Vagina (tissue), 2 donors: ENCODE data around the gene VBP1.

Experiments used
- POLR2A ChIP-seq, 2 donors: fragments of 450-650 bp; IDR thresholded peaks; one replicate each; pipeline ENCODE4 v1.6.1; 2017; ENCODE audit warnings: antibody characterized with exemption in 2 of 2, mild to moderate bottlenecking in 2 of 2, moderate library complexity in 2 of 2
- TF ChIP-seq, protein P1 (sequence below), 3 experiments: fragments of 450-650 bp in 2 of 3; fragments of 200-600 bp in 1 of 3; sonication (generic) in 1 of 3; IDR thresholded peaks; one replicate each; pipeline ENCODE4 v1.5.1; 2017 to 2019; ENCODE audit warnings: antibody characterized with exemption in 3 of 3, mild to moderate bottlenecking in 2 of 3, moderate library complexity in 2 of 3

DNA sequence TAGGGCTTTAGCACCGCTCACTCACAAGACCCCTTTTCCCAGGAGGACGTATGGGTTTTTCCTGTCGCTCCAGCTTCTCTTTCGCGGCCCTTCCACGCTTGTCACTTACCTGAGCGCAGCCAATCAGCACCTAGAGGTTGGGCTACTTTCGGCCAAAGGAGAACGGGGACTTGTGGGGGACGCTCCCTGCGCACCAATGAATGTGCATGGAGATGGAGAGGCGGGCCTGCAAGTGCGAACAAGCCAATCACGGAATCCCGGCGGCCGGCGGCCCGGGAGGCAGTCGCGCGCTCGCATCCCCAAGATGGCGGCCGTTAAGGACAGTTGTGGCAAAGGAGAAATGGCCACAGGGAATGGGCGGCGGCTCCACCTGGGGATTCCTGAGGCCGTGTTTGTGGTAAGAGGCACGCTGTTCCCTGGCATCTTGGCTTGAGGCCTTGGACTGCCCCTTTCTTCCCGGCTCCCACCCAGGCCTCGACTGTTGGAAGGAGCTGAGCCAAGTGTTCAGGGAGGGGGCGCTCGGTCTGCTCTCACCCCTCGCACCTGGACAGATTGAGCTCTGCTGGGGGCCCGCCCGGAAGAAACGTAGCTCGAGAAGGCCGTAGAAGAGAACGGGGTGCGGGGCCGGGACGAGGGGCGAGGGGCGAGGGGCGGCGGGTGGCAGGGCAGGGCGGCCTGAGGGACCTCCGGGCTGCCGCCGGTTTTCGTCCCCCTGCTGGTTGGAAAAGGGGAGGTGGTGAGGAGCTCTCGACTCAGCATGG, at the start of gene VBP1:
- TF ChIP-seq, protein P1, sequence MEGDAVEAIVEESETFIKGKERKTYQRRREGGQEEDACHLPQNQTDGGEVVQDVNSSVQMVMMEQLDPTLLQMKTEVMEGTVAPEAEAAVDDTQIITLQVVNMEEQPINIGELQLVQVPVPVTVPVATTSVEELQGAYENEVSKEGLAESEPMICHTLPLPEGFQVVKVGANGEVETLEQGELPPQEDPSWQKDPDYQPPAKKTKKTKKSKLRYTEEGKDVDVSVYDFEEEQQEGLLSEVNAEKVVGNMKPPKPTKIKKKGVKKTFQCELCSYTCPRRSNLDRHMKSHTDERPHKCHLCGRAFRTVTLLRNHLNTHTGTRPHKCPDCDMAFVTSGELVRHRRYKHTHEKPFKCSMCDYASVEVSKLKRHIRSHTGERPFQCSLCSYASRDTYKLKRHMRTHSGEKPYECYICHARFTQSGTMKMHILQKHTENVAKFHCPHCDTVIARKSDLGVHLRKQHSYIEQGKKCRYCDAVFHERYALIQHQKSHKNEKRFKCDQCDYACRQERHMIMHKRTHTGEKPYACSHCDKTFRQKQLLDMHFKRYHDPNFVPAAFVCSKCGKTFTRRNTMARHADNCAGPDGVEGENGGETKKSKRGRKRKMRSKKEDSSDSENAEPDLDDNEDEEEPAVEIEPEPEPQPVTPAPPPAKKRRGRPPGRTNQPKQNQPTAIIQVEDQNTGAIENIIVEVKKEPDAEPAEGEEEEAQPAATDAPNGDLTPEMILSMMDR (IDR thresholded peaks at IDR 0.05) = peak in 1 of 3 experiments; percentile 22
- no peak for TF ChIP-seq POLR2A (IDR thresholded peaks at IDR 0.05)
